Activated naive CD8-positive, alpha-beta T cell treated with anti-CD3 and anti-CD28 coated beads for 36 hours (primary cell): Measurements from ENCODE around the gene LRRIQ1. TPM values are rescaled to one million over a fixed set of nuclear protein-coding genes. Genes with fewer than 3 reads are reported as not detected.

ENCODE experiments used
- DNase-seq: peaks from one replicate; pipeline ENCODE4 v3.0.0; 2021
- H3K27ac Mint-ChIP-seq: one replicate; pipeline ENCODE4 v1.8.0; 2022; ENCODE audit warnings: mild to moderate bottlenecking, moderate library complexity, mixed read lengths
- H3K27me3 Mint-ChIP-seq: one replicate; pipeline ENCODE4 v1.8.0; 2022; ENCODE audit warnings: mild to moderate bottlenecking, mixed read lengths
- H3K36me3 Mint-ChIP-seq: one replicate; pipeline ENCODE4 v1.8.0; 2021; ENCODE audit warnings: mild to moderate bottlenecking, mixed read lengths
- H3K4me1 Mint-ChIP-seq: one replicate; pipeline ENCODE4 v1.8.0; 2021; ENCODE audit warnings: mixed read lengths
- H3K4me3 Mint-ChIP-seq: one replicate; pipeline ENCODE4 v1.8.0; 2022; ENCODE audit warnings: mild to moderate bottlenecking, moderate library complexity, mixed read lengths
- H3K9me3 Mint-ChIP-seq: one replicate; pipeline ENCODE4 v1.8.0; 2022; ENCODE audit warnings: mixed read lengths
- total RNA-seq, 2 experiments: library from RNA; stranded (reverse); gene quantifications; one replicate each; pipeline ENCODE4 v1.2.3, GENCODE V29; 2021

Gene LRRIQ1
- total RNA-seq, 2 experiments from 2014 or later: not detected

DNA sequence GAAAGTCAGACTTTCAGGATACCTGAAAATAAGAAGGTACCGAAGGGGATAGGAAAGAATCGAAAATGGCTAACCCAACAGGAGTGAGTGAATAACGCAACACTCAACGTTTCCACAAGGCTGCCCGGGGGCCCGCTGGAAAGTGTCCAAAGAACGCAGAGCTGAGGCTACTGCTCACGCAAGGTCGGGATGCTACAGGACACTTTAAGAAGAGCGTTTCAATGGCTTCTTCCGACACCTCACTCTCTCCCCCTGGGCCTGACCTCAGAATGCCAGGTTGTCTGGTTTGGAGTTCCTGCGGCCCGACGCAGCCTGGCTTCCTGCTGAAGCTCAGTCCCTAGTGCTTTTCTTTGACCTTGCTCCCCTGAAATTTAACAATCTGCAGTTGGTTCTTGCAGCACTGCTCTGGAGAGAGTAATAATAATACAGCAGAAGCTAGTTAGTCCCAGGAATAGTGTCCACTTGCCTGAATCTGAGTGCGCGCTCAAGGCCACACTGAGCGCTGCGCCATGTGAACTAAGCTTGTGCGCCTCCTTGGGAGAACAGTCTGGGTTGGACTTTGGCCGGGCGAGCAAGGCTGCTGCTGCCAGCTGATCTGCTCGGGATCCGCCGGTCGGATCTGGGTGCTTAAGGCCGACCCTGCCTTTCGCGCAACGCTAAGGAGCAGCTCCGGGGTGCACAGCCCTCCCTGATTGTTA is 241.9 kb downstream of the LRRIQ1 start:
- DNase-seq: no peak
- H3K27ac Mint-ChIP-seq: no peak overlapping the region
- peaks cover 87% of the 10 kb centered on the region for H3K27me3 Mint-ChIP-seq
- H3K9me3 Mint-ChIP-seq: peaks cover 5% of the 10 kb centered on the region
- no peaks in the 10 kb centered on the region for H3K36me3 Mint-ChIP-seq
- peaks cover 10% of the 10 kb centered on the region for H3K4me1 Mint-ChIP-seq
- no peak overlapping the region for H3K4me3 Mint-ChIP-seq

DNA sequence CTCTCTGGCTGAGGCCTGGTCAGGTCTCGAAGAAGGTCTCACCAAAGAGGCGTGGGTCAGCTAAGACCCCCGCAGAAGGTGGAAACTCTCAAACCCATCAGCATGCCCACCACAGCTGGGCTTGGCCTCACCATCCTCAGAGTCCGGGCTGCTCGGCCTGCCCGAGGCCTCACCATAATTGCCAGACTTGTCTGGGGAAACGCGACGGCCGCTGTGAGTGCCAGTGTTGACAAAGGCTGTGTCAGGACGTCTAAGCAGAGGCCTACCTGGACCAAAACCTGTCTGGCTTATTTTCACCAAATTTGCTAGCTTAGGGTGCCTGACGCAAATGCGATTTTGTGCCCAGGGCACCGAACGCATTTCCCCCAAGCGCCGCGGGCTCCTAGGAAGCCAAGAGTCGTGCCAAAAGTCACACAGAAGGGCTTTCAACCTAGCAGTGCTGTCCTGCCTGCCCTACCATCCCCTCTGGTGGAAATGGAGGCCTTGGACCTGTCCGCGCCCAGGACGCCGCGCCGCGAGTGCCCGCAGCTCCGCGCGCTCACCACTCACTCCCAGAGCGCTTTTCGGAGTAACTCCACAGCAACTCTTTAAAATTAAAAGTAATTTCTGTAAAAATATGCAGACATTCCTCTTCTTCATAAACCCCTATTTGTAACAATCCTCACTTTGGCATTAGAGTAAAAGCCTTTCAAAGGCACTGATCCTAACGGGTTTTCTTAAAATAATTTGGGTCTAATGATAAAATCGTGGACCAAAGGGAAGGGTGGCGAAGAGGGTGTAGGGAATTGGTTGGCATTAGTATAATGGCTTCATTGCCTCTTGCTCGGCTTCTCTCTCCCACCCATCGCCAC is 242.7 kb downstream of the LRRIQ1 start:
- Mint-ChIP-seq H3K27me3 (peaks cover 85% of the 10 kb centered on the region), H3K4me3 (no peak overlapping the region), H3K36me3 (no peaks in the 10 kb centered on the region), H3K4me1 (peaks cover 5% of the 10 kb centered on the region), H3K9me3 (peaks cover 1% of the 10 kb centered on the region), H3K27ac (no peak overlapping the region)
- DNase-seq: no peak

DNA sequence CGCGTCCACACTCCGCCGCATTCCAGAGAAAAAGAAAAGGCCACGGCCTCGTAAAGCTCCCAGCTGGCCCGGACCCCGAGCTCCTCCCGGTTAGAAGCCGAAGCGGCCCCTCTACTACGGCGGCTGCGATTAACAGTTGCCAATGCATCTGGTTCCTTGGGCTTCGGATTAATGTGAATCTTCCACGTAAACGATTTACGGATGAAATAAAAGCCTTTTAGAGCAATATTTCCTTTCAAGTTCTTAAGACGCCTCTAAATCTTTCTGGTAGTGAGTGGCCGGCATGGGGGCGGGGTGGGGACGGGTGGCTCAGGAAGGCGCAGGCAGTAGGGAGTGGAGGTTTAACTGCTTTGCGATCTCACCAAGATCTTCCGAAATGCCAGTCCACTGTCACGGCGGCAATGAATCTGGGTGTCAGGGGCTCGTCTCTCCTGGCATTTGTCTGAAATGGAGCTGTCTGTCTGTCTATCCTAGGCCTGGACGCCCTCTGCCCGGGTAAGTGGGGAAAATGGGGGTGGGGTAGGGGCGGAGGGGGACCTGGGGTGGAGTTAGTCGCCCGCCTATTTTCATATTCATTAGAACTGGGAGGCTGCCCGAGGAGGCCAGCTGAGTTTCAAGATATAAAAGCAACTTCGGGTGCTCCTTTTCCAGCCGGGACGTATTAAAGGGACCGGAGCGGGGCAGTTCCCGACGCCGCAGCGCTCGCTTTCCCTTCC is 243.5 kb downstream of the LRRIQ1 start:
- Mint-ChIP-seq H3K27ac (no peak overlapping the region), H3K36me3 (no peaks in the 10 kb centered on the region), H3K9me3 (no peaks in the 10 kb centered on the region), H3K4me3 (no peak overlapping the region), H3K4me1 (peaks cover 5% of the 10 kb centered on the region), H3K27me3 (peaks cover 77% of the 10 kb centered on the region)
- peak; percentile 1 for DNase-seq

DNA sequence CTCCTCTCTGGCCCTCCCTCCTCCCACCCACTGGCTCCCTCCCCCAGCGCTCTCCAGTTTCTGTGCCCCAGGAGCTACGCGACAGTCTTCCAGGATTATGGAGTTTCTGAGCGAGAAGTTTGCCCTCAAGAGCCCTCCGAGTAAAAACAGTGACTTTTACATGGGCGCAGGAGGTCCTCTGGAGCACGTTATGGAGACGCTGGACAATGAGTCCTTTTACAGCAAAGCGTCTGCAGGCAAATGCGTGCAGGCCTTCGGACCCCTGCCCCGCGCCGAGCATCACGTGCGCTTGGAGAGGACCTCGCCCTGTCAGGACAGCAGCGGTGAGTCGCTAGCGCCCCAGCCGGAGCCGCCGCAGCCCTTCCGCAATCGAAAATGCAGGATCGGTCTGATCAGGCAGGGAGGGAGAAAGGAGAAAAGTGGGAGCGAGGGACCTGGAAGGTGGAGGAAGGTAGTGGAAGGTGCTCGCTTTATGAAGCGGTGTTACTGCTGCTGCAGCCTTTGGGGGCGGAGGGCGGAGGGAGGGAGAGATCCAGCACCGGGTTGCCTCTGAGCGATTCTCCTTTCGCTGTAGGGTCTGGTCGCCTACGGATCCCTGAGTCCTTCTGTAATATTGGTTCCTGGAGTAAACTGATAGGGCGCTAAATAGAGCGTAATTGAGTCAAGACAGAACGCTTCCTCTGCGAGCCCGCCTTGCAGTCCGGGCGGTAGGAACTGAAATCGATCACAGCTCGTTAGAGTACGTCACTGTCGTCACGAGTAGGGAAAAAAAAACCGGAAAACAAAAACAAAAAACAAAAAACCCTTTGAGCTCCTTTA is 244.2 kb downstream of the LRRIQ1 start, which contains the start of gene ALX1:
Gene ALX1, plus strand, starts transcription at position 56 of the 819 bp plus-strand sequence. Its CDS starts 42 bp downstream, at position 98.
- no peak within 1 kb of the TSS for H3K27ac Mint-ChIP-seq
- peaks cover 72% of the 10 kb centered on the region for H3K27me3 Mint-ChIP-seq
- H3K4me1 Mint-ChIP-seq: peaks cover 5% of the 10 kb centered on the region
- H3K36me3 Mint-ChIP-seq: no peaks in the 10 kb centered on the region
- peak within 1 kb of the TSS; percentile 43 for H3K4me3 Mint-ChIP-seq
- H3K9me3 Mint-ChIP-seq: no peaks in the 10 kb centered on the region
- DNase-seq: no peak

DNA sequence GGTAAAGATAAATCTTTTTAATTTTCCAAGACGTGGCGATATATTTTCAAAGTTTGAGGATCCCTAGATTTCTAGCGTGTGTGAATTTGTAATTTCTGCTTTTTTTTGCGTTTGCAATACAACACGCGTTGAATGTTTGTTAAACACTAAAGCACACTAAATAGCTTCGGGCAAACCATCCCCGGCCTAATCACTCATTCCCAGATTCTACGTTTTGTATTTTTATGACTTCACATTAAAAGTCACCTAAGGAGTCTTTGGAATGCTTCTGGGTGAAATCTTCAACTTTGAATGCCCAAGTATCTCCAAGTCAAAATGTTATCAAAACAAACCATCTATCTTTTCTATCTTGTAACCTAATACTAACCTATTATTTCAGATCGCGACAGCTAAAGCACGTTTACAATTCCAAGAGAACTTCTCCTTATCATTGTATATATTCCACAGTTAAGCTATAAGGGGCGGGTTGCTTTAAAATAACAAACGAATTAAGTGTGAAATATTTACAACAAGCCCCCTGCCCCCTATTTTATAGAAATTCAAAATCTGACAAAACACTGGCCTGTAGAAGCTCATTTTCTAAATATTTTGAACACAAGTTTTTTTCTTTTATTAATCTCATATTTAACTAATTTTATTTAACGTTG is 245.0 kb downstream of the LRRIQ1 start:
- peaks cover 5% of the 10 kb centered on the region for H3K4me1 Mint-ChIP-seq
- H3K9me3 Mint-ChIP-seq: no peaks in the 10 kb centered on the region
- no peak overlapping the region for H3K27ac Mint-ChIP-seq
- peaks cover 66% of the 10 kb centered on the region for H3K27me3 Mint-ChIP-seq
- H3K4me3 Mint-ChIP-seq: no peak overlapping the region
- no peak for DNase-seq
- H3K36me3 Mint-ChIP-seq: no peaks in the 10 kb centered on the region

DNA sequence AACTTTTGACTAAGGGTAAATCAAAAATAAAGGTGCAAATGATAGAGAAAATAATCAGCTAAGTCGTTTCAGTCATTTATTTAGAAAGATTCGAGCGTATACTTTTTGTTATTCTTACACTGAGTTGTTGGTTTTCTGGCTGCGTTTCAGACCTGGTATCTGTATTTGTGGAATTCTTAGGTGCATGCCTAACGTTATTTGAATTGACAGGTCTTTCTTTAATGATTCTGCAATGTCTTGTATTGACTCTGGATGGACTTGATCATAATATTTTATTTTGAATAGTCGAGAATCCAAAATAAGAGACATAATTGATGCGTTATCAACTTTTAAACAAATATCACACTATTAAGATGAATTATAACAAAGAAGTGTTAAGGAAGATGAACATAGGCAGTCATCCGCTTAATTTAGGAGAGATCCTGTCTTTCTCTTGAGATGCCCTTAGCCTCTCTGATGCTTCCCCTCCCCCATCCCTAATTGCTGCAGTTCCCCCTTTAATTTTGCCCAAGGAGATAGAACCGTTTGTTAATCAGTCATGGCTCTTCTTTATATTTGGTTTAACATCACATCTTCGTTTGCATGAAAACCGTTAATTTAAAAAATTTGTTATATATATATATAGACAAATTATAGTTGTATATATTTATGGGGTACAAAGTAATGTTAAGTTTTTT is 245.6 kb downstream of the LRRIQ1 start:
- H3K27ac Mint-ChIP-seq: no peak overlapping the region
- no peak for DNase-seq
- peaks cover 5% of the 10 kb centered on the region for H3K4me1 Mint-ChIP-seq
- H3K9me3 Mint-ChIP-seq: no peaks in the 10 kb centered on the region
- H3K4me3 Mint-ChIP-seq: no peak overlapping the region
- peaks cover 60% of the 10 kb centered on the region for H3K27me3 Mint-ChIP-seq
- H3K36me3 Mint-ChIP-seq: no peaks in the 10 kb centered on the region

DNA sequence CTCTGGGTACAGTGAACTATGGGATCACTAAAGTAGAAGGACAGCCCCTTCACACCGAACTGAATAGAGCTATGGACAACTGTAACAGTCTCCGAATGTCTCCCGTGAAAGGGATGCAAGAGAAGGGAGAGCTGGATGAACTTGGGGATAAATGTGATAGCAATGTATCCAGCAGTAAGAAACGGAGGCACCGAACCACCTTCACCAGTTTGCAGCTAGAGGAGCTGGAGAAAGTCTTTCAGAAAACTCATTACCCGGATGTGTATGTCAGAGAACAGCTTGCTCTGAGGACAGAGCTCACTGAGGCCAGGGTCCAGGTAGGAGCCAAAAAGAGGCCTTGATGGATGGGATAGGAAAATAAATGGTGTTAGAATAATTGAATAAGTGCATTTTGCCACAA is 247.4 kb downstream of the LRRIQ1 start:
- H3K9me3 Mint-ChIP-seq: no peaks in the 10 kb centered on the region
- H3K27me3 Mint-ChIP-seq: peaks cover 43% of the 10 kb centered on the region
- DNase-seq: no peak
- H3K4me3 Mint-ChIP-seq: no peak overlapping the region
- H3K27ac Mint-ChIP-seq: no peak overlapping the region
- H3K4me1 Mint-ChIP-seq: peaks cover 5% of the 10 kb centered on the region
- no peaks in the 10 kb centered on the region for H3K36me3 Mint-ChIP-seq

Other genes starting within 250 kb of the LRRIQ1 start
- gene SLC6A15, start 123.6 kb upstream of the LRRIQ1 start, total RNA-seq: under 1 TPM; 0.14 to 0.29 TPM
- not detected for gene TSPAN19, start 74 bp upstream of the LRRIQ1 start, total RNA-seq
- not detected for gene ALX1, start 243.9 kb downstream of the LRRIQ1 start, total RNA-seq